HG03469 (cell line): ENCODE data around the gene FLCN.
"Not testable (repeated sequence)": the region's sequence is repeated elsewhere in the genome, so short reads cannot be mapped to it uniquely, and the experiment has no call there.

Experiments
- ATAC-seq: cut with Tn5 transposase; IDR thresholded peaks from one replicate; pipeline ENCODE4 v1.9.1; 2021; ENCODE audit warnings: mild to moderate bottlenecking, moderate library complexity, moderate number of reproducible peaks; ENCODE audit not compliant: unreplicated experiment

FLCN gene, protein sequence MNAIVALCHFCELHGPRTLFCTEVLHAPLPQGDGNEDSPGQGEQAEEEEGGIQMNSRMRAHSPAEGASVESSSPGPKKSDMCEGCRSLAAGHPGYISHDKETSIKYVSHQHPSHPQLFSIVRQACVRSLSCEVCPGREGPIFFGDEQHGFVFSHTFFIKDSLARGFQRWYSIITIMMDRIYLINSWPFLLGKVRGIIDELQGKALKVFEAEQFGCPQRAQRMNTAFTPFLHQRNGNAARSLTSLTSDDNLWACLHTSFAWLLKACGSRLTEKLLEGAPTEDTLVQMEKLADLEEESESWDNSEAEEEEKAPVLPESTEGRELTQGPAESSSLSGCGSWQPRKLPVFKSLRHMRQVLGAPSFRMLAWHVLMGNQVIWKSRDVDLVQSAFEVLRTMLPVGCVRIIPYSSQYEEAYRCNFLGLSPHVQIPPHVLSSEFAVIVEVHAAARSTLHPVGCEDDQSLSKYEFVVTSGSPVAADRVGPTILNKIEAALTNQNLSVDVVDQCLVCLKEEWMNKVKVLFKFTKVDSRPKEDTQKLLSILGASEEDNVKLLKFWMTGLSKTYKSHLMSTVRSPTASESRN

DNA sequence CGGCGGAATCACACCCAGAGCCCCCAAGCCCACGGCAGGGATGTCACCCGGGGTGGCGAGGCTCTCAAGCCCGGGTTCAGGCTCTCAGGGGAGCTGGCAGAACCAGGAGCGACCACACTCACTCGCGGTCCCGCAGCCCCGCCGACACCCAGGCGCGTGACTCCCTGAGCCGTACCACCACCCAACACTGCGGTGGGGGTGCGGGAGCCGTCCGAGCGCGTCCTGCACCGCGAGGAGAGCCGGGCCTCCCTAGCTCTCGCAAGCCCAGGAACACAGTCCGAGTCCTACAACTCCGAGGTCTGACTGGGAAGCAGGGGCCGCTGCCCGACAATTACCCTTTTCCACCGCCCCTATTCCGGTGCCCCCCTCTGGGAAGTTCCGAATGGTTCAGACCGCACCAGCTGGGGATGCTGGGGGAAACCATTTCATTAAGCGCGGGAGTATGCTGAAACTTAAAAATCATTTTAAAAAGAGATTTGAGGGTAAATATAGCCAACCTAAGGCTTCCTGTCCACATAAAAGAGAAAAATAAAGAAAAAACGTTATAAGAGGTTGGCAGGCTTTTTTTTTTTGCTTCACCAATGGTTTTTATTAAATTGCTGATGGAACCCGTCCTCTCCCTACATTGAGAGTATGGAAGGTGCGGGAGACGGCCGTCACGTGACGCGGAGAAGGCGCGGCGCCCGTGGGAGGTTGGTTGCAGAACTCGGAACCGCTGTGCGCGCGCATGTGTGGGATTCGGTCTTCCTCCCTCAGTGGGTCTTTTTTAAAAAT is at the start of gene FLCN:
Gene FLCN (minus strand): TSS at position 143 of the 774 bp plus-strand sequence. CDS start 9,031 bp downstream, outside the sequence.
- ATAC-seq, result peak; percentile 52

DNA sequence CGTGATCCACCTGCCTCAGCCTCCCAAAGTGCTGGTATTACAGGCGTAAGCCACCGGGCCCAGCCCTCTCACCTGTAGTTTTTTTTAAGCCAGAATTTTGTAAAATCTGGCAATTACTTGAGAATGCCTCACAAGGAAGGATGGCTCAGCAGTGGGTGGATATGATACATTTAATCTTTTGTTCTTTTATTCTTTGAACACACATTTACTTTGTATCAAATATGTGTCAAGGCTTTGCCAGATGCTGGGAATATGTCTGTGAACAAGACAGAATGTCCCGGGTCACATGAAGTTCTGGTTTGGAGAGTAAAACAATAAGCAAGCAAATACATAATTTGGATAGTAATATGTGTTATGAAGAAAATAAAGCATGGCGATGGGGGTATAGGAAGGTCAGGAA is 49.0 kb upstream of the FLCN start:
- ATAC-seq, result no peak

DNA sequence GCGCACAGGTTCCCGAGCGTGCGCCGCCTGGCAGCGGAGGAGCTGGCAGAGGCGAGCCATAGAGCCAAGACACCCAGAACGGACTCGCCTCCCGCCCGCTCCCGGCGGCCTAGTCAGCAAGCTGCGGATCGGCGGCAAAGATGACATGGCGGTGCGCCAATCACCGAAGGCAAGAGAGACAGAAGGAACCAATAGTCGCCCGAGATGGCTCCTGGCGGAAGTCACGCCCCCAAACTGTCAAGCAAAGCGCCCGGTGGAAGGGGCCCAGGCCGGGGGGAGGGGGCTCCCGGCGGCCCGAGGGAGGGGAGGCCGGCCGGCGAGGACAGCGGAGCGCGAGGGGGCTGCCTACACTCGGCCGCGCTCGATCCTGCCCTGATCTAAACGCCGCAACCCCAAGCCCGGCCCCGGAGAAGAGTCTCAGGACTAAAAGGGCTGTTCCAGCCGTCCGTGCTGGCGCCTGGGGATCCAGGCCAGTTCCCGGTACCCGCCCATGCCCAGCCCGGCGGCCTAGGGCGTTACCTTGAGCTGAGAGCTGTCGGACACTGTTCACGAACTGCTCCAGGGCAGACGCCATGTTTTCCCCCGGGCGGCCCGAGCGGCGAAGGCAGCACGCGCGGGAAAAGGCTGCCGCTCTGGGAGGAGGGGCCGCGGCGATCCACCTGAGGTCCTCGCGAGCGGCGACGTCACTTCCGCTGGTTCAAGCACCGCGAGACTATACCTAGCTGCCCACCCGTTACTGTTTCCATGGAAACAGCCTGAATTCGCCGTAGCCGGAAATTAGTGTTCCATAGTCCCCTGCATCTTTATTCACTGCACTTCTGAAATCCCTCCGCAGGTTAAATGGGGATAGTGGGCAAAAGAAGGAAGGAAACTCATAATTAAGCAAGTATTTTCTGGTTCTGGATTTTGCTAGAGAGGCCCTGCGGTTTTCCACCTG is 43.9 kb upstream of the FLCN start, which contains the start of gene COPS3:
Gene COPS3 (minus strand): TSS at position 634 of the 937 bp plus-strand sequence. CDS start 60 bp downstream, at position 574.
- ATAC-seq, result peak; percentile 76

DNA sequence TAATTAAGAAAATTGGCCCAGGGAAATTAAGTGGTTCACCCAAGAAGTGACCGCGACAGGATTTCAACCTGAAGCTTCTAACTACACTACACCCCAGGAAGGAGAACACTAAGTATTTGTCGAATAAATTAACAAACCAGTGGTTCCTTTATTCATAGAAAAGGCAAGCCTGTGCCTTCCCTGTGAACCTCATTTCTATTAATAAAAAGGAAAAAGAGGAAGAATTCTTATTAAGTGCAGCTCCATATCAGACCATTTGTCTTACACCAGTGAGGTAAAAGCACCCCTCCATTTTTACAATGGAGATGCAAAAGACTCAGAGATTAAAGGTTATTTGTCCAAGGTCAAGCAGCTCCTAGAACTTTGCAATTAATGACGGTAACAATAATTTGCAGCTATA is 42.3 kb upstream of the FLCN start:
- no peak for ATAC-seq

DNA sequence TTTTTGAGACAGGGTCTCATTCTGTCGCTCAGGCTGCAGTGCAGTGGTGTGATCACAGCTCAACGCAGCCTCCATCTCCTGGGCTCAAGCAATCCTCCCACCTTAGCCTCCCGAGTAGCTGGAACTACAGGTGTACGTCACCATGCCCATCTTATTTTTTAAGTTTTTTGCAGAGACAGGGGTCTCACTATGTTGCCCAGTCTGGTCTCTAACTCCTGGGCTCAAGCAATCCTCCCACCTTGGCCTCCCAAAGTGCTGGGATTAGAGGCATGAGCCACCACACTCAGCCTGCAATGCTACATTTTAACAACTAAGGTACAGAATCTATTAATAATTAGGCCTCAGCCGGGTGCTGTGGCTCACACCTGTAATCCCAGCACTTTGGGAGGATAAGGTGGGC is 40.5 kb upstream of the FLCN start:
- ATAC-seq, result not testable (repeated sequence)

DNA sequence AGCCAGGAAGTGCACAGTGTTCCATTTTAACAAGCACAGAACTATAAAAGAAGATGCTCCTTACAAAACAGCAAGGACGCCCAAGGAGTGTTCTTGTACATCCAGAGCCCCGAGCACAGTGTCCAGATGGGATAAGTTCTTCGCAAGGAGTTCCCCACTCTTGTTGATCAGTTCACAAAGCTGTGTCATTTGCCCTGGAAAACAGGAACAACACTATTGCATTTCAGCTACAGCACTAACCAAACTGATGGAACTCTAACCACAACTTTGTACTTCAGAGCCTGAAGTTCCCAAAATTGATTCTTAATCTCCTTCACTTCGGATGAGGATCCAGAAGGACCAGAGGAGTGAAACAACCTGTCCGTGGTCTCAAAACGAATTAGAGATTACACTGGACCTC is 39.0 kb upstream of the FLCN start:
- no peak for ATAC-seq

DNA sequence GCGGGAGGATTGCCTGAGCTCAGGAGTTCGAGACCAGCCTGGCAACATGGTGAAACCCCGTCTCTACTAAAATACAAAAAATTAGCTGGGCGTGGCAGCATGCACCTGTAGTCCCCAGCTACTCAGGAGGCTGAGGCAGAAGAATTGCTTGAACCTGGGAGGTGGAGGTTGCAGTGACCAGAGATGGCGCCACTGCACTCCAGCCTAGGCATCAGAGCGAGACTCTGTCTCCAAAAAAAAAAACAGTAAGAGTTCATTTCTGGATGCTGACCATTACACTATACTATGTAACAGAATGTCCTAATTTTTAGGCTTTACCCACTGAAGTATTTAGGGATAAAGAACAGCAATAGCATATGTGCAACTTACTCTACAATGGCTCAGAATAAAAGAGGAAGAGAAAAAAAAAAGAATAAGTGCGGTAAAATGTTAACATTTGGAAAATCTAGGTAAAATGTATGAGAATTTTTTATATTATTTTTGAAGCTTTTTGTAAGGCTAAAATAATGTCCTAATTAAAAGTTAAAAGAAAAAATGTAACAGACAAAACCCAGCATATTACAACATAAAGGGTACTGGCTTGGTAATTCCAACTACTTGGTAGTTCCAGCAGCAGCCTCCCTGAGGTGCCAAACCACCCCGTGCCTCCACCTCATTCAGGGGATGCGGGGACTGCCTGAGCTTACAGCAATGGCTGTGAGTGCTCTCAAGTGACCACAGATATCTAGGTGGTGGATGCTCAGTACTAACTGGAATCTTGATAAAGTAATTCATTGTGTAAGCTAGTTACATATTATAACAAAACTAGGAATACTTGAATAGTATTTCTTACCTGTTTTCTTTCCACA is 33.2 kb upstream of the FLCN start:
- no peak for ATAC-seq

DNA sequence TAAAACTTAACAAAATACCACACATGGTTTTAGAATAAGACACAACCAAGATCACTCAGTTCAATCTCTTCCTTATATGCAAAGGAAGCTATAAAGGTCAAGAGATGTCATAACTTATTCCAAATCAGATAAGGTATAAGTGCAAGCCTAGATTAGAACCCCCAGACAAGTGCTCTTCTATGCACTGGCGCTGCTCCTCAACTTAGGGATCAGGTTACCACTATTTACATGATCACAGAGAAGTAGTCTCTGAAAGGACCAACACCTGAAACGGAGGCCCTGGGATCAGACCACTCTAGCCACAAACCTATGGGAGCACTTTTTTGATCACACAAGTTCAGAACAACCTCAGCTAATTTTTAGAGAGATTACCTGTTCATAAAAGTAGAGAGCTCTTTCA is 27.5 kb upstream of the FLCN start:
- no peak for ATAC-seq

DNA sequence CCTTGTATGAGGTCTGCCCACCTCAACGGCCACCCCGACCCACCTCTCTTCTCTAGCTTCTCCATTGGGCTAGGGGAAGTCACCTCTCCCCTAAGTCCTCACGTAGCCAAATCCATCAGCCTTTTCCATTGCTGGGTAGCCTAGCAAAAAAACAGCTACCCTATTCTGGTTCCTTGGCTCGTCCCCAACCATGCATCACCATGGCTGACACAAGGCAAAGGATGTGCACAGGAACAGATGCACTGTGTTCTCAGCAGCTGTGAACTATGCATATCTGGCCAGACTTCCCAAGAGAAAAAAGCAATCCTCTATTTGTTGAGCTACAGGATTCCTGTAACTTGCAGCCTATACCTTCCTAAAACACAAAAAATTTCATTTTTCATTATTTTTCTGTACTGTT is 22.0 kb upstream of the FLCN start:
- no peak for ATAC-seq

DNA sequence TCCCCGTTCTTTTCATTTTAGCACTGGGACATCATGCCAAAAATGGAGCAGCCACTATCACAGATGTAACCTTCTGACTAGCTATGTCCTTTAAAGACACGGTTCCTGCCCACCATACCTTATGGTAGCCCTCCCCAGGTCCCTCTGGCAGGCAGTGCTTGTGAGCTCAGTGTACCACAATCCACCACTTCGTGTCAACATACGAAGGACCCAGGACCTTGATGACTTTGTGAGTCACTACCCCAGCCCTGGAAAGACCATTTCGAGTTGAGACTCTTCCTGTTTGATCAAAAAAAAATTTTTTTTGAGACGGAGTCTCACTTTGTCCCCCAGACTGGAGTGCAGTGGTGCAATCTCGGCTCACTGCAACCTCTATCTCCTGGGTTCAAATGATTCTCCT is 21.0 kb upstream of the FLCN start:
- ATAC-seq, result no peak

DNA sequence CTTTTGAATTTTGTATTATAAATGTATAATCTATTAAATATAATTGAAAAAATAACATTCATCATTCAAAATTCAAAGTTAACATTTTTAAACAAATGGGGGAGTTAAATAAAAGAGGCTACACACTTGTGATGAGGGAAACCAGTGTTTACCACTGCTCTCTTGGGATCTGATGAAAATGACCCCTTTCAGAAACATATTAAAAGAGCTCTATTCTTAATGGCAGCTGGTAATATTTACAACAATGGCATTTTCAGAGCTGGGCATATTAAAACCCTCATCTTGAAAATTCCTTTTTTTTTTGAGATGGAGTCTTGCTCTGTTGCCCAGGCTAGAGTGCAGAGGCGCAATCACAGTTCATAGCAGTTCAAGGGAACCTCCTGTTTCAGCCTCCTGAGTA is 19.3 kb upstream of the FLCN start:
- ATAC-seq, result no peak

DNA sequence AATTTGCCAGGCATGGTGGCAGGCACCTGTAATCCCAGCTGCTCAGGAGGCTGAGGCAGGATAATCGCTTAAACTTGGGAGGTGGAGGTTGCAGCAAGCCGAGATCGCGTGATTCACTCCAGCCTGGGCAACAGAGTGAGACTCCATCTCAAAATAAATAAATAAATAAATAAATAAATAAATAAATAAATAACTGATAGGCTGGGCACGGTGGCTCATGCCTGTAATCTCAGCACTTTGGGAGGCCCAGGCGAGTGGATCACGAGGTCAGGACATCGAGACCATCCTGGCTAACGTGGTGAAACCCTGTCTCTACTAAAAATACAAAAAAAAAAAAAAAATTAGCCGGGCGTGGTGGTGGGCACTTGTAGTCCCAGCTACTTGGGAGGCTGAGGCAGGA is 18.7 kb upstream of the FLCN start:
- not testable (repeated sequence) for ATAC-seq

DNA sequence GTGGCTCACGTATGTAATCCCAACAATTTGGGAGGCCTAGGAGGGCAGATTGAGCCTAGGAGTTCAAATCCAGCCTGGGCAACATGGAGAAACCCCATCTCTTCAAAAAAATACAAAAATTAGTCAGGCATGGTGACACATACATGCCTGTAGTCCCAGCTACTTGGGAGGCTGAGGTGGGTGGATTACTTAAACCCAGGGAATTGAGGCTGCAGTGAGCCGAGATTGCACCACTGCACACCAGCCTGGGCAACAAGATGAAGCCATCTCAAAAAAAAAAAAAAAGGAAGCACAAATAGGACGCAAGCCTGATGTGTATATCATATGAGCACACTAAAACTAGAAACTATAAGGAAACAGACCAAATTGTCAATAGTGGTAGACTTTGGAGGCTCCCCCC is 17.1 kb upstream of the FLCN start:
- ATAC-seq, result no peak

DNA sequence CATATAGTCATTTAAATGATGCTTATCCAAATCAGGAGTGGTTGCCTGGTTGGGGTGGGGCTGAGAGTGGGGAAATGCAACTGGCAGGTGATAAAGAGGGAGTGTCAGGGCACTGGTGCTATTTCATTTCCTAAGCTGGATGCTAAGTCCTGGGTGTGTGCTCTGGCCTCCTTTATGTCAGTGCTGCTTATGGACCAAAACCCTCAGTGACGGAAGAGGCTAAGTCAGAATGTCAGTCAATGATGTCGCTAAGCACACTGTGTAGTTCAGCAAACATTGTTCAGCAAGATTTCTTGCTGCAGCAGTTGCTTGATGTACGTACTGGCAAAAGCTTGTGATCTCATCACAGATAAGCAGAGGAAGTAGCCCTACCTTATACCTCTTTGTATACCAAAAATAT is 16.4 kb upstream of the FLCN start:
- no peak for ATAC-seq

DNA sequence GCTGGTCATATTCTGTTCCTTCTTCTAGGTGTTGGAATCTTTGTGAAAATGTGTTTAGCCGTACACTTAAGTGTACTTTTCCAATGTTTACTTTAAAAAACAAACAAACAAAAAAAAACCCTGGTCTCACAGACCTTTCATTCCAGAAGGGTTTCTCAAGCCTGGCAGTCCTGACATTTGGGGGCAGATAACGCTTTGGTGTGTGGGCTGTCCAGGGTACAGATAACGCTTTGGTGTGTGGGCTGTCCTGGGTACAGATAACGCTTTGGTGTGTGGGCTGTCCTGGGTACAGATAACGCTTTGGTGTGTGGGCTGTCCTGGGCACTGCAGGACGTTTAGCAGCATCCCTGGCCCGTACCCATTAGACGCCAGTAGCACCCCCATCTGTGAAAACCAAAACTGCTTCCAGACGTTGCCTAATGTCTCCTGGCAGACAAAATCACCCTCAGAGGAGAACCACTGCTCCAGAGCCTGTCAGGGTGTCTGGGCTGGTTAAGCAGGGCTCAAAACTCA is 15.2 kb upstream of the FLCN start:
- no peak for ATAC-seq

DNA sequence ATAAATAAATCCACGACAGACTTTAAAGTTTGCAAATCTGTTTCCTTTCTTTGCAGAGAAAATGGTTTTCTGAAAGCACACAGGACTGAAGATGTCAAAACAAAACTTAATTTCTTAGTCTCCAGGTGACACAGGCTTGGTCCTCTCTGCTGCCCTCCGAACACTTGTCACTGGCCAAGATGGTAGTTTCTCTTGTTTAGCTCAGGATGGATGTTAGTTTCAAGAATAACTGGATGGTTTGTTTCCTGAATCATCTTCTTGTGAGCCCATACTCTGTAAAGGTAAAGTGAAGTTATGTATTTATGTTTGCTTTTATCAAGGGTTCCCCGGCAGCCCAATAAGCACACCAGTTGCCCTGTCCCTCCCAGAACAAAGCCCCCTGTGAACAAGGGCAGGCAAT is 9.9 kb upstream of the FLCN start:
- ATAC-seq, result no peak

DNA sequence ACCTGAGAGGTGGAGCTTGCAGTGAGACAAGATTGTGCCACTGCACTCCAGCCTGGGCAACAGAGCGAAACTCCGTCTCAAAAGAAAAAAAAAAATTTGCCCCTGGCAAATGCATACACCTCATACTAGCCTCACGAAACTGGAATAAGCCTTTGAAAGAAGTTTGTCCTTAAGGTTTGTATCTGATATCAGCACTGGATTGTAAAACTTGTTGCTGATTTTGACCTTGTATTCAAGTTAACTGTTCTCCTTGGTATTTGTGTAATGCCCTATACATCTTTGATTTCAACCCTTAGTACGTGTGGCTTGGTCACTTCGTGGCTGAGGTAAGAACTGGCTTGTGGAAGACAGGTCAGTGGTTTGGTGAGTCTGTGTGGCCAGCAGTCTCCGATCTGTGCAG is 6.2 kb upstream of the FLCN start:
- ATAC-seq, result no peak

DNA sequence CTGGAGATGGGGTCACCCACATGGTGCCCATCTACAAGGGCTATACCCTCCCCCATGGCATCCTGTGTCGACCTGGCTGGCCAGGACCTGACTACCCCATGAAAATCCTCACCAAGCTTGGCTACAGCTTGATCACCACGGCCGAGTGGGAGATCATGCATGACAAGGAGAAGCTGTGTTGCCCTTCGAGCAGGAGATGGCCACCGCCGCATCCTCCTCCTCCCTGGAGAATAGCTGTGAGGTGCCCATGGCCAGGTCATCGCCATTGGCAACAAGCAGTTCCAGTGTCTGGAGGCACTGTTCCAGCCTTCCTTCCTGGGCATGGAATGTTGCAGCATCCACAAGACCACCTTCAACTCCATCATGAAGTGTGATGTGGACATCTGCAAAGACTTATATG is 5.3 kb upstream of the FLCN start:
- no peak for ATAC-seq

DNA sequence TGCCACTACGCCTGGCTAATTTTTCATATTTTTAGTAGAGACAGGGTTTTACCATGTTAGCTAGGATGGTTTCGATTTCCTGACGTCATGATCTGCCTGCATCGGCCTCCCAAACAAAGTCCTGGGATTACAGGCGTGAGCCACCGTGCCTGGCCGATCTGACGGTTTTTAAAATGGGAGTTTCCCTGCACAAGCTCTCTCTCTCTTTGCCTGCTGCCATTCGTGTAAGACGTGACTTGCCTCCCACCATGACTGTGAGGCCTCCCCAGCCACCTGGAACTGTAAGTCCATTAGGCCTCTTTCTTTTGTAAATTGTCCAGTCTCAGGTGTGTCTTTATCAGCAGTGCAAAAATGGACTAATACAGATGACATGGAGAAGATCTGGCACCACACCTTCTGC is 4.7 kb upstream of the FLCN start:
- ATAC-seq, result no peak

DNA sequence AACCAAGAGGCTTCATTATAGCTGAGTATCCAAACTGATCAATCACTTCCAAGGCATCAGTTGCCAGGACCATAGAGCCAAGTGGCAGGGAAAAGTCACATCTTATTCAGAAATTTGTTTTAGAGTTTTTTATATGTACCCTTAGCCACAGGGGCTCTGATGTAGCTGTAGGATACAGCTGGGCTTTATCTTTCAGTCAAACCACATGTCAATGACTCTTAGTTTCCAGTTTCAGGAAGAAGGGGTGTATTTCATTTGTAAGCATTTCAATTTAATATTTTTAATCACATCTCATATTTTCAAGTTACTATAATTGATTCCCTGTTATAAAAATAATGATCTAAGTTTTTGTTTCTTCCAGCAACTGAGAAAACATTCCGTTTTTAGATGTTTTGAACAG is 2.9 kb upstream of the FLCN start:
- no peak for ATAC-seq
